Measurements from ENCODE around the gene PEPD.

PEPD gene

DNA sequence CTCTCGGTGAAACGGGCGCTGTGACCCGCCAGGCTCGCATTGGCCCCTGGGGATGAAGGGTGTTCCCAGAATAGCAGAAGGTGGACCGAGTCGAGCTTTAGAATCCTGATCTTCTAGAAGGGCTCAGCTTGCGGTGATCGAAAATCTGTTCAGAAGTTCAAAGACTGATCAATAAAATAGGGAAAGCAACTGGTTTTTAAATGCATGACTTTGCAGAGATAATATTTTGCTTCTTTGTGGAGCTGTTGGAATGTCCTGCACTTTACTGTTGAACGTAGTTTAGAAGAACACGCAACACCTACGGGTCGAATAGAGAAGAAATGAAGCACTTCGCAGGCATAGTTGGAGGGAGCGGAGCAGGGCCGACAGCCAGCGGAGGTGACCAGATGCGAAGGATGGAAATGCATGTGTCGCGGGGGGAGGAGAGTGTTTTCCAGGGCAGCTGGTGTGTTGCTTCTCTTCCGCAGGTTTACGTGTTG lies 147.3 kb downstream of the PEPD start:
- in situ Hi-C loops (cut with HindIII; ENCODE audit: low sequenced_read_pairs): no loop called here

DNA sequence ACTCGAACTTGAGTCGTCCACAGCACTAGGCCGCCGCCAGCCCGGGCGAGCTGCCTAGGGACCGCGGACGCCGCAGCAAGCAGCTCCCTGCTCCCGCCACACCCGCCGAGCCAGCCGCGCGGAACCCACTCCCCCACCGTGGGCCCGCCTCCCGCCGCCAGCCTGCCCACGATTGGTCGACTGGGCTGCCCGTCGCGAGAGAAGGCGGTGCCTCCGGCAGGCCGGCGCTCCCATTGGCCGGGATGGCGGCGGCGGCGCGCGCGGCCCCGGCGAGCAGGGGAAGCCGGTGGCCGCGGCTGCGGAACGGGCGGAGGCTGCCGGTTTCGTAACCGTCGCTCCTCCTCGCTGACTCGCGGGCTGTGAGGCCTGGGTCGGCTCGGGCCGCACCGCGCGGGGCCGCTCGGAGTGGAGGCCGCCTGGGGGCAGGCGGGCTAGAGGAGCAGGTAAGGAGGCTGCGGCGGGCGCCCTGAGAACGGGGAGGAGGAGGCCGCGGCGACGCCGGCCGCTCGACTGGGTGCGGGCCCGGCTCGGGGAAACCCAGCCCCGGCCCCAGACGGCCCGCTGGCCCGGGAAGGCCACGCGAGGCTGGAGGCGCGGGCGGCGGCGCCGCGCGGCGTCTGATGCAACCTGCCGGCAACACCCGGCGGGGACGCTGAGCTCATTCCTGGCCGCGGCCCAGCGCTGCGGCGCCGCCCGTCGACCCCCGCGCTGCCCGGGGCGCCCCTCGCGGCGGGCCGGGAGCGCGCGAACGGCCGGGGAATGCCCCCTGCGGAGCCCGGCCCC lies 147.9 kb downstream of the PEPD start, which contains the start of gene CEBPG:
Gene CEBPG, plus strand, starts transcription at position 257 of the 783 bp plus-strand sequence. CDS start 5,531 bp downstream, outside the sequence.
- in situ Hi-C loops (cut with HindIII; ENCODE audit: low sequenced_read_pairs): no loop called here

DNA sequence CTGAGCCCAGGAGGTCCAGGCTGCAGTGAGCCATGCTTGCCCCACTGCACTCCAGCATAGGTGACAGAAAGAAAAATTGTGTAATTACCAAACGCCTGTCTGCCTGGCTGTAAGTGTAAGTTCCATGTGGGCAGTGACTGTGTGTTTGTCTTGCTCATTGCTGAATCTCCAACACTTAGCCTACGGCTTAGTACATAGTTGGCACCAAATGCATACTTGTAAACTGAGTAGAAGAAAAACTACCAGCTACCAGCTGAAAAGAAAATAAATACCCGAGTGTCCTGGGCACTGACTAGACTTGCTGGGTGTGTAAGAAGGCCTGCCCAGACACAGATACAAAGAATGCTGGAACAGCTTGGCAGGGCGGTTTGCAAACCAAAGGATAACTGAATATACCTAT lies 150.8 kb downstream of the PEPD start:
- in situ Hi-C loops (cut with HindIII; ENCODE audit: low sequenced_read_pairs): no loop called here

DNA sequence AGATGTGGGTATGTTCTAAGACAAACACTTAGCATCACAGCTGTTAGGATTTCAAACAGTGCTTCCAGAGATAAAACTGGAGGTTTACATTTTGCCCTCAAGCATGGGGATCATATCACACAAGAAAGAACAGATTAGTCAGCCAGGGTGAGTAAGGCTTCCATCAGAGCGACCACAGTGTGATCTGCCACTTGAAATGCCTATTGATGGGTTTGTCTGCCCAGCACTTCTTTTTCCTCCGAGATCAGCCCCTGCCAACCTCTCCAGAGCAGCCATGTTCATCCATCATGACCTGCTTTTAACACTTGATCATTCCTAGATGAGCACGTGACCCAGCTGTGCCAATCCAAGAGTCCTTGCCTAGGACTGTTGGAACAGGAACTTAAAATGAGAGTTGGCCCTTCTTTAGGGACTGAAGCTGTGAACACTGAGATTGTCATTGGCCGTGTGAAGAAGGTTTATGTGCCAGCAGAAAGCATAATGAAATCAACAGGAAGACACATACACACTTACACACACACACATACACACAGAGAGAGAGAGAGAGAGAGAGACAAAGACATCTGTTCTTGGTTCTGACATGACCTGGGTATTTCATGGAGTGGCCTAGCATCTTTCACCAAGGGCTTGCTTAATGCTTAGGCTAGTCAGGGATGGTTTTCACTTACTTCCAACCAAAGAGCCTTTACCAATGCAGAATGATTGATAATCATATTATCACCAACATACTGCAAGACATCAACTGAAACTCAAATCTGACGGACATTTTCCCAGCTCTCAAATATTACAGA lies 153.3 kb downstream of the PEPD start:
- in situ Hi-C loops (cut with HindIII; ENCODE audit: low sequenced_read_pairs): no loop called here

DNA sequence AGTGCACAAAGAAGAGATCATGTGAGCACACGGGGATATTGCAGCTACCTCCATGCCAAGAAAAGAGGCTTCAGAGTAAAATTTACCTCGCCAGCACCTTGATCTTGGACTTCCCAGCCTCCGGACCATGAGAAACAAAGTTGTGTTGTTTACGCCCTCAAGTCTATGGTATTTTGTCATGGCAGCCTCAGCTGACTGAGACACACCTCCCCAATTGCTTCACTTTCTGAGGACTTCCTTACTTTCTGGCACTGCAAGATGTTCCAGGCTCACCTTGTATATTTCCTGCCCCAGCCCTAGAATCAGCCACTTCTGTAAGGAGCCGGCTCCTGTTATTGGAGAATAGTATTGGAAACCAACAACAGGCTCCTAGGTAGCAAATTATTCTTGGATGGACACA lies 154.7 kb downstream of the PEPD start:
- in situ Hi-C loops (cut with HindIII; ENCODE audit: low sequenced_read_pairs): no loop called here

DNA sequence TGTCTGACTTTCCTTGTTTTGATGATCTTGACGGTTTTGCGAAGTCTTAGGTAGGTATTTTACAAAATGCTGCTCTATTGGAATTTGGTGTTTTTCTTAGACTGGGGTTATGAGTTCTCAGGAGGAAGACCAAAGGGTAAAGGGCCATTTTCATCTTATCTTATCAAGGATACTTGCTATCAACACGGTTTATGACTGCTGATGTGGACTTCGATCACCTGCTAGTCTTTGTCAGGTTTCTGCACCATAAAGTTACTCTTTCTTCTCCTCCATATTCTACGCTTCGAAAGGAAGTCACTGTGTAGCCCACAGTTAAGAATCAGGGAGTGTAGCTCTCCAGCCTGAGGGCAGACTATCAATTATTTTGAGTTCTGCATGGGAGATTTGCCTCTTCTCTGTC lies 155.5 kb downstream of the PEPD start:
- in situ Hi-C loops (cut with HindIII; ENCODE audit: low sequenced_read_pairs): no loop called here

DNA sequence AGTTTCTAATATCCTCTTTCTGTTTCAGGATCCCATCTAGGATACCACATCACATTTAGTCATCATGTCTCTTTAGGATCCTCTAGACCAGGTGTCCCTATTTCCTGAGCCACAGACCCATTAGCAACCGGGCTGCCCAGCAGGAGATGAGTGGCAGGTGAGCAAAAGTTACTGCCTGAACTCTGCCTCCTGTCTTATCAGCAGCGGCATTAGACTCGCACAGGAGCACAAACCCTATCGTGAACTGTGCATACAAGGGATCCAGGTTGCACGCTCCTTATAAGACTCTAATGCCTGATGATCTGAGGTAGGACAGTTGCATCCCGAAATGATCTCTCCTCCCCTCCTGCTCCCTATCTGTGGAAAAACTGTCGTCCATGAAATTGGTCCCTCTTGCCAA lies 155.9 kb downstream of the PEPD start:
- in situ Hi-C loops (cut with HindIII; ENCODE audit: low sequenced_read_pairs): no loop called here

DNA sequence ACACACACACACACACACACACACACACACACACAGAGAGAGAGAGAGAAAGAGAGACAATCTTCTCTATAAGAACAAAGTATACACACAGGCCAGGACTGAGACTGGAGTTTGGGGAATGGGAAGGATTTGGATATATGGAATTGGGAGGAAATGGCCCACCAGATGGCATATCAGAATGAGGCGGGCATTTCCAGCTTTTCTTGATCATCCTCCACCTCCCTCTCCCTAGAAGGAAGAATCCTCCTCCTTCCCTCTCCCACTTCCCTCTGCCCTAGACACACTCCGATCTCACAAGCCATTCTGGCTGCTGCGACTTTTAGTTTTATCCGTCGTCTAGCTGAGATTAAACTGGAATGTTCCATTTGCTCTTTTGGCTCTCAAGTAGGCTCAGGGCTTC lies 158.1 kb downstream of the PEPD start:
- in situ Hi-C loops (cut with HindIII; ENCODE audit: low sequenced_read_pairs): loop anchor here (5.0 kb wide), 1 partner anchor 66 kb away; no protein-coding TSS in a partner anchor

DNA sequence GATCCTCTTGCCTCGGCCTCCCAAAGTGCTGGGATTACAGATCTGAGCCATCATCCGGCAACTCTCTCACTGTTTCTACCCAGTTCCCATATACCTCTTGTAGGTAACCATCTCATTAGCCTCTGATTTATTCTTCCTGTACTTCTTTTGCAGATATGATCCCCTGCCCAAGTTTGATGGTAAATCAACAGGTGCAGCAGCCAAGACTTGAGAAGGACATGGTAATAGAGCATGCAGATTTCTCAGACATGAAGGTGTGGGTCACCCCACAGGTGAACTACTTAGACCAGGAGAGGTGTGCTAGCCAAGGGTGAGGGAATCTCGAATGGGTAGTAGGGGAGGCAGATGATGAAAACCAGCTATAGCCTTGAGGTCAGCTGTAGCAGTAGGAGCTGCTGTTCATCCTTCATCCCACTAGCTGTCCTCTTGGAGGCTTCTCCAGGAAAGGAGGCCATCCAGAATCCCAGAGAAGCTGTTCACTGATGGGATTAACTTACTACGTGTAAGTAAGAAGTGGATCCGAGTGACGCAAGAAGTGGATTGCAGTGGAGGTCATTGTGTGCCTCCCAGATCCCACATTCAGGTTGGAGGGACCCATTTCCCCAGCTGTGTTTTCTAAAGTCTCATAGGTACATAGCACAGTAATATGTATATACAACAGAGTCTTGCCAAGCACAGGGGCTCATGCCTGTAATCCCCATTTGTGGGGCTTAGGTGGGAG lies 158.9 kb downstream of the PEPD start:
- in situ Hi-C loops (cut with HindIII; ENCODE audit: low sequenced_read_pairs): loop anchor here (5.0 kb wide), 1 partner anchor 65 kb away; no protein-coding TSS in a partner anchor

DNA sequence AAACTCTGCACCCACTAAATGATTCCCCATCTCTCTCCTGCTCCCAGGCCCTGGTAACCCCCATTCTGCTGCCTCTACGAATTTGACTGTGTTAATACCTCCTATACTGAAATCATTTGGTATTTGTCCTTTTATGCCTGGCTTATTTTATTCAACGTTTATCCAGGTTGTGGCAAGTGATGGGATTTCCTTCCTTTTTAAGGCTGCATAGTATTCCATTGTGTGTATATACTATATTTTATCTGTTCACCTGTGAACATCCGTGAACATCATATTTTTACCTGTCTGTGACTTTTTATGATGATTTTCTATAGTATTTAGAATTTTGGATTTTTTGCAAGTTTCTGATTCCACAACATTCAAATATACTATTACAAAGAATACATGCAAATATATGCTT lies 162.0 kb downstream of the PEPD start:
- in situ Hi-C loops (cut with HindIII; ENCODE audit: low sequenced_read_pairs): no loop called here

DNA sequence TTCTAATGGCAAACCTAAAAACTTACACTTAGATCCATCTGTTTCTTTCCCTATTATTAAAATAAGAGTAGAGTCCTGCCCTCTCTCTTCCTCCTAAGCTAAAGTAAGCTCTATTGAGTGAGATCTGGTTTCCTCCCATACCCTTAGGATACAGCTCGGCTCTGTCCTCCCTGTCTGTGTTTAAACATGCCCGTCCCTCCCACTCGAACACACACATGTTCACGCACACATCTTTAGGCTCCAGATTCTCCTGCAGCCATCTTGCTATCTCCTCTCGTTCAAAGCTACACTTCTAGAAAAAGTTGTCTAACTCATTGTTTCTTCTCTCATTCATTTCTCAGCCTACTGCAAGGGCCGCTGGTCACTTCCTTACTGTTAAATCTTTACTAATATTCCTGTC lies 163.2 kb downstream of the PEPD start:
- in situ Hi-C loops (cut with HindIII; ENCODE audit: low sequenced_read_pairs): no loop called here

DNA sequence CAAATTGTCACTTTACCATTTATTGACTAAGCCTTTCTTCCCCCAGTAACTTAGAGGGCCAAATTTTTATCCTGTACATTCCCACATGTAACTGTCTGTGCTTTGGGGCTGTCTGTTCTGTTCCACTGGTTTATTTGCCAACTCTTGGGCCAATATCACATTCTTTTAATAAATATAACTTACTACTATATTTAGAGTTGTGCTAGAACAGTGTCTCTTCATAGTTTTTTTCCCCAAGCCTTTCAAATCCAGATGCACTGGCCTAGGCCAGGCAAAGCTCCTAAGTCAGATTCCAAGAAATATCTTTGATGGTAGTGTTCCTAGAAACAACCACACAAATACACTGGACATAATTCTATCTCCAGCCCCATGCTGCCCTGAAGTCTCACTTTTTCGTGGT lies 164.0 kb downstream of the PEPD start:
- in situ Hi-C loops (cut with HindIII; ENCODE audit: low sequenced_read_pairs): no loop called here

DNA sequence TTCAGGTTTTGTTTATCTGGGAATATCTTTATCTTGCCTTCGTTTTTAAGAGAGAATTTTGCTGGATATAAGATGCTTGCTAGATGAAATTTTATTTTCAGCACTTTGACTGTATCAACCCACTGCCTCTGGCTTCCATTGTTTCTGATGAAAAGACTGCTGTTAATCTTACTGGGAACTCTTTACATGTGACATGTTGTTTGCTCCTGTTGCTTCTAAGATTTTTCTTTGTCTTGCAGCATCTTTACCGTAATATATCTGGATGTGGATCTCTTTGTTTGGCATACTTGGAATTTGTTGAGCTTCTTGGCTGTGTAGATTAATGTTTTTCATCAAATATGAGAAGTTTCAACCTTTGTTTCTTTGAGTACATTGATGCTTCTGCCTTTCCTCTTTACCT lies 166.1 kb downstream of the PEPD start:
- in situ Hi-C loops (cut with HindIII; ENCODE audit: low sequenced_read_pairs): no loop called here

DNA sequence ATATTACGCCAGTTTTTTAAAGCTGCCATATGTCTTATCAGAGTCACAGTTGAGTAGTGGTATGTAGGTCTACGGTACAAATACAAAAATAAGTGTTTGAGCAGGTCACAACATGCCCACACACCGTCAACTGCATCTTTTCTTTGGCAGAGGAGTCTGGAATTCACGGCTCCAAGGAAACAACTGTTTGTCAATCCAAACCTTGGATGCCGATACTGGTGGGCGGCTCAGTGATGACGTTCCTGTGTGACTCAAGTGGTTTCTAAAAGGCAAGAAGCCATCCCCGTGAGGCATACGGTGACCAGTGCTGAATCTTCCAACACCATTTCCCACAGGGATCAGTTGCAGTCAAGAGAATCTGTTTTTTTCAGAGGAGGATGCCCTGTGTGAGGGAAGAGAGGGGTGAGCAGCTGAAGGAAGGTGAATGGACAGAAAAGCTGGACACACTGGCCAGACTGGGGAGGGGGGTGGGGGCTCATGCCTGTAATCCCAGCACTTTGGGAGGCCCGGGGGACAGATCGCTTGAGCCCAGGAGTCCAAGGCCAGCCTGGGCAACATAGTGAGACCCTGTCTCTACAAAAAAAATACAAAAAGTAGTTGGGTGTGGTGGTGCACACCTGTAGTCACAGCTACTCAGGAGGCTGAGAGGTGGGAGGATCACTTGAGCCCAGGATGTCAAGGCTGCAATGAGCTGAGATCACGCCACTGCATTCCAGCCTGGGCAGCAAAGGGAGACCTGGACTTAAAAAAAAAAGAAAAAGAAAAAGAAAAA lies 170.9 kb downstream of the PEPD start:
- in situ Hi-C loops (cut with HindIII; ENCODE audit: low sequenced_read_pairs): no loop called here

DNA sequence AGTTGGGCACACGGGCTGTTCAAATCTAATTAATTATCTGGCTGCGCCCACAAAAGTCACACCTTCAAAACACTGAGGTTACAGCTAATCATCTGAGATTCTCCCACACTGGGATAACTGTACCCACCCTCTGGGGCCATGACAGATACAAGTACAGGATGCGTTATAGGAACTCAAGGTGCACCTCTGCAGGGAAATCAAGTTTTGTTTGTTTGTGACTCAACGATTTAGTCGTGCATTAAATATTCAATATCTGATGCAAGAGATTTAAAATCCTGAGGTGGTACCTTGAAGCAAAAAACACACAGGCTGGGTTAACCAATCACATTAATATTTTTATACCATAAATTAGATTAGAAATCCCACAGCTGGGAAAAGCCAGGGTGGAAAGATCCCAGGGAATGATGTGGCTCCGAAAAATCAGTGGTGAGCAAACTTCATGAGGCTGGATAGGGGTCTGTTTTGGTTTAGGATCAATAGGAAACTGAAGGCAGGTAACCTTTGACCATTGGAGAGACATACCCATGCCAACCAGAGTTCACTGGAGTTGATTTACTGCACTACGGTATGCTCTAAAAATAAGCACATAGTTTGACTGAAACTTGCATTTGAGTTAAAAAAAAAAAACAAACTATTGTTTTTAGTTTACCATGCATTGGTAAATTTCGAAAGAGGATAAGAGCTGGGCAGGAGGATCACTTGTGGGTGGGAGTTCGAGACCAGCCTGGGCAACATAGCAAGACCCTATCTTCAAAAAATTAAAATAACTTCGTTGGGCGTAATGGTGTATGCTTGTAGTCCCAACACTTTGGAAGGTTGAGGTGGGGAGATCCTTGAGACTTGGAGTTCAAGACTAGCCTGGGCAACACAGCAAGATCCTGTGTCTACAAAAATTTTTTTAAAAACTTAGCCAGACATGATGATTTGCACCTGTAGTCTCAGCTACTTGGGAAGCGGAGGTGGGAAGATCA lies 172.0 kb downstream of the PEPD start:
- in situ Hi-C loops (cut with HindIII; ENCODE audit: low sequenced_read_pairs): no loop called here

DNA sequence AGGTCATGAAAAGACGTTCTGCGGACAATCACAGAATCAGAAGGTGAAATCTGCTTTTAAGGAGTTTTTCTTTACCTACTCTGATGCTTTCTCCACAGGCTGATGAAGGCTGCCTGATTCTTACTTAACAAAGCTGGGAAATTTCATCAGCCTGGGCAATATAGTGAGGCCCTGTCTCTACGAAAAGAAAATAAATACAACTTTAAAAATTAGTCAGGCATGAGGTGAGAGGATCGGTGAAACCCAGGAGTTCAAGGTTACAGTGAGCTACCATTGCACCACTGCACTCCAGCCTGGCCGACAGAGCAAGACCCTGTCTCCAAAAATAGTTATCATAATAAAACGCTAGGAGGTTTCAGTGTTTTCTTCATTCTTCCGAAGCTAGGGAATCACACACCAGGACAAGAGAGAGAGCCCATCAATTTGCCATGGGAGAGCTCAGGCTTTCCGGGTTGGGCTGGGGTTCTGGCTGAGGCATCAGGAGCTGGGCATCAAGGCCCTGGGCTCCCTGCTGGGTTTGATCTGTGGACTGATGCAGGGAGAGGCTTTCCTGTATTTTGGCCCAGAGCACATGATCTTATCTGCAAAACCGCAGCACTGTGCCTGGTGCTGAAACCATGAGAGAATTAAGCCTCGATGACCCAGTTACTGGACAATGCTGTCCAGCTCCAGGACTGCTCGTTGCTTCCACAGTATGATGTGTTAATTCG lies 173.1 kb downstream of the PEPD start:
- in situ Hi-C loops (cut with HindIII; ENCODE audit: low sequenced_read_pairs): no loop called here

DNA sequence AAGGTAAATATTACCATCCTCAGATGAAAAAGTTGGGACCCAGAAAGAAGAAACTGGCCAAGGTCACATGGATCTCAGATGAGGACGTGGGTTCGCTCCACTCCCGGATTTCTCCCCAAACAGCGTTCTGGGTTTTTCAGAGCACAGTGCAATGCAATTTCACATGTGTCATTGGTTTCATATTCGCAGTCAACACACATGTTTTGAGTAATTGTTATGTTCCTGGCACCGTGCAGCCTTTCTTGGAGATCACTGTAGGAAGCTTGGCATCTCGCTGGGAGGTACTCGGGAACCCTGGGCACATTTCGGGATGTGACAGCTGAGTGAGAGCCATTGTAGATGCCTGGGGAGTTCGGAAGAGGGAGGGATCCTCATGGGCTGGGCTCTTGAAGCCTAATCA lies 174.3 kb downstream of the PEPD start:
- in situ Hi-C loops (cut with HindIII; ENCODE audit: low sequenced_read_pairs): no loop called here

DNA sequence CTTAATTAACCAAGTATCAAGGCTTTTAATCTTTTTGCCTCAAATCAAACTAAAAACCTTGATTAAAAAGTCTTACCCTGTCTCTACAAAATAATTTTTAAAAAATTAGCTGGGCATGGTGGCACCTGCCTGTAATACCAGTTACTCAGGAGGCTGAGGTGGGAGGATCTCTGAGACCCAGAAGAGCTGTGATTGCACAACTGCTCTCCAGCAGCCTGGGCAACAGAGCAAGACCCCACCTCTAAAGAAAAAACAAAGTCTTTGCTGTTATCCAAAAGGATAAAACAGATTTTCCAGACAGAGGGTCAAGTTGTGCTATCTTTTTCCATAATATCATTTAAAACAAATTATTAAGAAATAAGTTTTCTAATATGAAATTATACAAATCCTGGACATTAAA lies 174.9 kb downstream of the PEPD start:
- in situ Hi-C loops (cut with HindIII; ENCODE audit: low sequenced_read_pairs): no loop called here

DNA sequence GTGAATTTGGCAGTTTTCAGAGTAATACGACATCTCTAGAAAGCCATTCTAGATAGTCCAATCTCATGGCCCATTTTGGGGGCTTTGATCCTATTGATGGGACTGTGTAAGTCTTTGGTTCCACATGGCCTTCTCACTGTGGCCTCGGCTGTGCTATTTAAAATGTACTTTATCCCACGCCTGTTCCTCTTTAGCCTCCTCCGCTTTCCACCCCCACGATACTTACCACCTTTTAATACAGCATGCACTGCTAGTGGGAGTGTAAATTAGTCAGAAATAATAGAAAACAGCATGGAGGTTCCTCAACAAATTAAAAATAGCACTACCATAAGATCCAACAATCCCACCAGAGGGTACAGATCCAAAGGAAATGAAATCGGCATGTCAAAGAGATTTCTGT lies 176.4 kb downstream of the PEPD start:
- in situ Hi-C loops (cut with HindIII; ENCODE audit: low sequenced_read_pairs): no loop called here

Measured in endothelial cell of hepatic sinusoid (primary cell).